Kidney (tissue), 14 donors: ENCODE results near the gene TCHH. TPM values are rescaled to one million over a fixed set of nuclear protein-coding genes. Genes with fewer than 3 reads are reported as not detected.

Source experiments
- DNase-seq, 5 donors: peaks; one replicate each; pipeline ENCODE4 v3.0.0-alpha.2; 2013 to 2020
- FAIRE-seq: peaks from 2 replicates; lab custom pipeline; 2012; peaks lifted over from hg19 to GRCh38; lab: Jason Lieb, UNC
- H3K27ac ChIP-seq, 2 donors: one replicate each; pipeline ENCODE4 v1.7.0; 2013; ENCODE audit warnings: low read depth in 2 of 2, low read length in 2 of 2, inconsistent platforms in 1 of 2
- H3K27me3 ChIP-seq: one replicate; pipeline ENCODE4 v1.7.1; 2013; ENCODE audit warnings: low read length, inconsistent platforms; ENCODE audit not compliant: control insufficient read depth, insufficient read depth
- H3K36me3 ChIP-seq, 3 donors: one replicate each; pipeline versions ENCODE4 v1.7.0 to v1.7.1; 2013; ENCODE audit warnings: low read length in 3 of 3, control low read depth in 1 of 3, inconsistent platforms in 1 of 3; ENCODE audit not compliant: insufficient read depth in 3 of 3, control insufficient read depth in 2 of 3
- H3K4me1 ChIP-seq, 3 donors: one replicate each; pipeline versions ENCODE4 v1.7.0 to v1.7.1; 2013; ENCODE audit warnings: low read length in 3 of 3, inconsistent platforms in 1 of 3, low read depth in 1 of 3; ENCODE audit not compliant: control insufficient read depth in 2 of 3, insufficient read depth in 2 of 3
- H3K4me3 ChIP-seq, 3 donors: one replicate each; pipeline versions ENCODE4 v1.7.0 to v1.8.1; 2013; ENCODE audit warnings: low read length in 3 of 3, control low read depth in 1 of 3, inconsistent platforms in 1 of 3
- H3K9ac ChIP-seq, 3 donors: one replicate each; pipeline versions ENCODE4 v1.7.0 to v1.7.1; 2013; ENCODE audit warnings: low read length in 3 of 3, control low read depth in 1 of 3, inconsistent platforms in 1 of 3
- H3K9me3 ChIP-seq, 3 donors: one replicate each; pipeline versions ENCODE4 v1.7.0 to v1.7.1; 2013; ENCODE audit warnings: low read length in 3 of 3, control low read depth in 1 of 3, inconsistent platforms in 1 of 3; ENCODE audit not compliant: control insufficient read depth in 2 of 3, insufficient read depth in 1 of 3
- CTCF ChIP-seq: IDR thresholded peaks from 3 replicates; pipeline ENCODE4 v1.5.1; 2012; ENCODE audit warnings: mild to moderate bottlenecking, moderate library complexity, borderline replicate concordance; ENCODE audit not compliant: insufficient read depth; ENCODE audit errors: extremely low read depth
- intact Hi-C: fragments of 100-400 bp; cut with DNase I; formaldehyde crosslinking; loops from one replicate; pipeline ENCODE4 v1.11.1; 2022
- polyA plus RNA-seq: library from polyadenylated mRNA; stranded (reverse); fragments of 350-450 nt; fragmentation: Illumina TruSeq; extraction: RNeasy Lipid Tissue Mini Kit (QIAGEN cat#74804); gene quantifications from one replicate; pipeline ENCODE4 v1.2.3, GENCODE V29; 2014; ENCODE audit warnings: low read depth, low replicate concordance; ENCODE audit not compliant: insufficient read depth
- total RNA-seq: library from RNA; stranded (reverse); fragmentation: NEBNext Ultra II Directional; extraction: Animal tissue kit (Norgen Biotek cat#: 25700); gene quantifications from one replicate; pipeline ENCODE4 v1.2.1, GENCODE V29; 2021
- donor health status: control.
- donor health status: control.
- donor health status: control.
- donor health status: control.
- donor health status: control.
- donor health status: DM: yes; HTN: yes; CAD: no.
- donor health status: Normal renal cell carcinoma (clear cell type).

The TCHH gene
- total and polyA plus RNA-seq, 2 donors from 2014 or later, result 0.13 TPM; not detected in 1

DNA sequence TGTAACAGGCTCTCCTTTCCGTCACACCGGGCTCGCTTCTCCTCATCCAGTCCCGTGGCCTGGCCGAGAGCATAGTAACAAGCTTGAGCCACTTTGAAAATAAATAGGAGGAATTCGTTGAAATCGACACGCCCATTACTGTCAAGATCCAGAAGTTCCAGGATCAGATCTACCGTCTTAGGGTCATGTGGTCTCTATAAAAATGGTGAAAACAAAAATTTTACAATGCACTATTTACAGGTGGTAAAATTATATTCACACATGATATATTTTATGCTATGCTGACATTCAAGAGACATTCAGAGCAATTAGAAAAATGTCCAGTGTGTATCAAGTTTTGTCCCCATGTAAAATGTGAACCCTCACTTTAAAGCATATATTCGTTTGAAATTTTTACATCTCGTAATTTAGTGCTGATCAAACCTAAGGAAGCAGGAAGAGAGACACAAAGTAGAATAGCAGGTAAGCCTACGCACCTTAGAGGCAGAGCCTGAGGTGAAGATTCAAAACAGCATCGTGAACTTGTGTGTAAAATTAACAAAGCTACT lies 2.3 kb downstream of the TCHH start:
- no peak overlapping the region for H3K9ac ChIP-seq
- H3K27me3 ChIP-seq, result peaks cover 58% of the 10 kb centered on the region
- no peak overlapping the region for H3K27ac ChIP-seq
- intact Hi-C loops, result no loop called here
- no peaks in the 10 kb centered on the region for H3K36me3 ChIP-seq
- peaks cover 0 to 3% (median 0%) of the 10 kb centered on the region in 3 donors for H3K9me3 ChIP-seq
- DNase-seq, result peak in 3 of 5 donors; percentile 25 to 60 (median 35)
- no peak for FAIRE-seq
- TF ChIP-seq CTCF, result no peak
- peaks cover 0 to 18% (median 0%) of the 10 kb centered on the region in 3 donors for H3K4me1 ChIP-seq
- peak overlapping the region in 1 of 3 donors; percentile 29 for H3K4me3 ChIP-seq

GRCh38 chr1:152112101-152112884 lies 3.0 kb downstream of the TCHH start:
- FAIRE-seq (no peak), DNase-seq (peak; percentile 24 to 50 (median 39))
- Histone ChIP-seq H3K36me3 (no peaks in the 10 kb centered on the region), H3K9me3 (peaks cover 0 to 3% (median 0%) of the 10 kb centered on the region in 3 donors), H3K27ac (no peak overlapping the region), H3K27me3 (peaks cover 65% of the 10 kb centered on the region), H3K9ac (no peak overlapping the region), H3K4me3 (peak overlapping the region in 2 of 3 donors; percentile 29 to 32), H3K4me1 (peaks cover 0 to 18% (median 0%) of the 10 kb centered on the region in 3 donors)
- TF ChIP-seq CTCF, result no peak
- intact Hi-C loops, result no loop called here

- TF ChIP-seq CTCF, result no peak
- peaks cover 68% of the 10 kb centered on the region for H3K27me3 ChIP-seq
- peak overlapping the region in 1 of 3 donors; percentile 51 for H3K4me3 ChIP-seq
- H3K27ac ChIP-seq, result no peak overlapping the region
- peaks cover 0 to 18% (median 0%) of the 10 kb centered on the region in 3 donors for H3K4me1 ChIP-seq
- H3K36me3 ChIP-seq, result no peaks in the 10 kb centered on the region
- H3K9me3 ChIP-seq, result peaks cover 0 to 3% (median 0%) of the 10 kb centered on the region in 3 donors
- DNase-seq (peak in 4 of 5 donors; percentile 62 to 70 (median 66)), FAIRE-seq (no peak)
- H3K9ac ChIP-seq, result no peak overlapping the region
- intact Hi-C loops, result no loop called here
Measured at GRCh38 chr1:152111515-152111968, 3.7 kb downstream of the TCHH start.
